NCI-H2107 treated with DMSO at 0.1 percent for 48 hours (cell line): ENCODE results near the gene BMAL1.

Experiments
- DNase-seq: peaks from one replicate; lab custom pipeline; 2025; ENCODE audit not compliant: unreplicated experiment; lab: John Stamatoyannopoulos, UW

BMAL1 gene

GRCh38 chr11:13314676-13315394 lies 37.2 kb downstream of the BMAL1 start:
- DNase-seq = no peak

GRCh38 chr11:13315517-13316432 lies 38.2 kb downstream of the BMAL1 start:
- no peak for DNase-seq

GRCh38 chr11:13316528-13316961 lies 39.0 kb downstream of the BMAL1 start:
- DNase-seq = no peak

- no peak for DNase-seq
These were observed 39.9 kb downstream of the BMAL1 start for GRCh38 chr11:13317293-13318080.

GRCh38 chr11:13318498-13319295 lies 41.1 kb downstream of the BMAL1 start:
- DNase-seq = no peak

- DNase-seq = no peak
These were observed 43.1 kb downstream of the BMAL1 start for GRCh38 chr11:13320688-13321087.

GRCh38 chr11:13321431-13321830 lies 43.8 kb downstream of the BMAL1 start:
- DNase-seq = no peak

- no peak for DNase-seq
These were observed 46.6 kb downstream of the BMAL1 start for GRCh38 chr11:13324141-13324540.

- no peak for DNase-seq
These were observed 47.1 kb downstream of the BMAL1 start for GRCh38 chr11:13324709-13325108.

- peak; percentile 79 for DNase-seq
These were observed 49.8 kb downstream of the BMAL1 start for GRCh38 chr11:13327421-13327820.

GRCh38 chr11:13328286-13328685 lies 50.7 kb downstream of the BMAL1 start:
- peak; percentile 23 for DNase-seq

- DNase-seq = peak; percentile 54
These were observed 52.2 kb downstream of the BMAL1 start for GRCh38 chr11:13329670-13330356.

GRCh38 chr11:13332124-13332523 lies 54.5 kb downstream of the BMAL1 start:
- DNase-seq = no peak

- no peak for DNase-seq
These were observed 55.9 kb downstream of the BMAL1 start for GRCh38 chr11:13333456-13333957.

GRCh38 chr11:13334034-13334786 lies 56.6 kb downstream of the BMAL1 start:
- no peak for DNase-seq

- DNase-seq = peak; percentile 91
These were observed 57.7 kb downstream of the BMAL1 start for GRCh38 chr11:13335319-13335718.

- DNase-seq = peak; percentile 49
These were observed 58.8 kb downstream of the BMAL1 start for GRCh38 chr11:13336246-13336878.

- DNase-seq = peak; percentile 41
These were observed 60.4 kb downstream of the BMAL1 start for GRCh38 chr11:13338019-13338426.
